GM23338 (cell line): ENCODE data around the gene GRIK2. TPM values are rescaled to one million over a fixed set of nuclear protein-coding genes. Genes with fewer than 3 reads are reported as not detected.

ENCODE experiments used
- ATAC-seq: fragments of 200-7000 bp; cut with Tn5 transposase; 3 replicates; pipeline ENCODE4 v1.9.1; 2020
- DNase-seq: peaks from one replicate; pipeline ENCODE4 v3.0.0-alpha.2; 2015; ENCODE audit warnings: low spot score
- H2AFZ ChIP-seq: fragments of 200-600 bp; sonication (generic); 2 replicates; pipeline ENCODE4 v1.8.0; 2016; ENCODE audit warnings: antibody characterized with exemption, mild to moderate bottlenecking, moderate library complexity
- H3F3A ChIP-seq: fragments of 200-600 bp; sonication (generic); replicated peaks from 2 replicates; pipeline ENCODE4 v1.8.0; 2017; ENCODE audit warnings: antibody characterized with exemption, mixed run types, low read depth
- H3K27ac ChIP-seq: fragments of 200-600 bp; sonication (generic); 2 replicates; pipeline ENCODE4 v1.6.1; 2016; ENCODE audit warnings: low read depth
- H3K27me3 ChIP-seq: fragments of 200-600 bp; sonication (generic); 2 replicates; pipeline ENCODE4 v1.8.0; 2016; ENCODE audit warnings: mild to moderate bottlenecking, mixed run types, moderate library complexity; ENCODE audit not compliant: insufficient read depth
- H3K36me3 ChIP-seq: fragments of 200-600 bp; sonication (generic); 2 replicates; pipeline ENCODE4 v1.8.0; 2016; ENCODE audit warnings: mild to moderate bottlenecking; ENCODE audit not compliant: insufficient read depth
- H3K4me1 ChIP-seq: fragments of 200-600 bp; sonication (generic); 2 replicates; pipeline ENCODE4 v1.8.0; 2016; ENCODE audit warnings: mild to moderate bottlenecking, moderate library complexity; ENCODE audit not compliant: insufficient read depth
- H3K4me2 ChIP-seq: fragments of 200-600 bp; sonication (generic); 2 replicates; pipeline ENCODE4 v1.7.1; 2017; ENCODE audit warnings: mixed run types
- H3K4me3 ChIP-seq: fragments of 200-600 bp; sonication (generic); 2 replicates; pipeline ENCODE4 v1.6.1; 2016; ENCODE audit warnings: mixed run types
- H3K79me2 ChIP-seq: fragments of 200-600 bp; sonication (generic); replicated peaks from 2 replicates; pipeline ENCODE4 v1.8.0; 2017; ENCODE audit warnings: mild to moderate bottlenecking; ENCODE audit not compliant: insufficient read depth
- H3K9me2 ChIP-seq: fragments of 200-600 bp; sonication (generic); 2 replicates; pipeline ENCODE4 v1.8.0; 2017; ENCODE audit not compliant: insufficient read depth
- H4K20me1 ChIP-seq: fragments of 200-600 bp; sonication (generic); replicated peaks from 2 replicates; pipeline ENCODE4 v1.8.0; 2017; ENCODE audit warnings: mild to moderate bottlenecking; ENCODE audit not compliant: insufficient read depth
- H3K27ac Mint-ChIP-seq: 2 replicates; pipeline ENCODE4 v1.8.0; 2020; ENCODE audit warnings: inconsistent platforms, mild to moderate bottlenecking, moderate library complexity, mixed read lengths
- H3K27me3 Mint-ChIP-seq: 3 replicates; pipeline ENCODE4 v1.8.0; 2022; ENCODE audit warnings: low read depth, mild to moderate bottlenecking, moderate library complexity, mixed read lengths, inconsistent platforms; ENCODE audit not compliant: insufficient read depth, poor library complexity
- H3K36me3 Mint-ChIP-seq: 3 replicates; pipeline ENCODE4 v1.8.0; 2021; ENCODE audit warnings: low read depth, mild to moderate bottlenecking, inconsistent platforms, moderate library complexity, mixed read lengths
- H3K4me1 Mint-ChIP-seq: 3 replicates; pipeline ENCODE4 v1.8.0; 2020; ENCODE audit warnings: mild to moderate bottlenecking, inconsistent platforms, mixed read lengths
- H3K4me3 Mint-ChIP-seq: 3 replicates; pipeline ENCODE4 v1.8.0; 2021; ENCODE audit warnings: moderate library complexity, mild to moderate bottlenecking, inconsistent platforms, mixed read lengths
- H3K9me3 Mint-ChIP-seq: 3 replicates; pipeline ENCODE4 v1.8.0; 2020; ENCODE audit warnings: moderate library complexity, mild to moderate bottlenecking, inconsistent platforms, mixed read lengths
- CREB1 ChIP-seq: fragments of 250-450 bp; sonication (Bioruptor Pico); IDR thresholded peaks from 2 replicates; pipeline ENCODE4 v1.5.0; 2020; ENCODE audit warnings: low read depth, mild to moderate bottlenecking, moderate library complexity
- NANOG ChIP-seq: IDR thresholded peaks from 2 replicates; pipeline ENCODE4 v1.6.1; 2016; ENCODE audit warnings: antibody characterized with exemption, borderline replicate concordance
- polyA plus RNA-seq: library from polyadenylated mRNA; unstranded; fragments of >200 nt; fragmentation: Nextera tagmentation; extraction: Ambion mirVana; gene quantifications from 2 replicates; pipeline ENCODE4 v1.2.1, GENCODE V29; 2016
- total RNA-seq: library from RNA; depleted of rRNA; stranded (reverse); fragments of >200 nt; shearing (Covaris generic); gene quantifications from 2 replicates; pipeline ENCODE4 v1.2.3, GENCODE V29; 2014
- TF ChIP-seq, protein P1 (sequence below): fragments of 250-450 bp; sonication (Bioruptor Pico); IDR thresholded peaks from 2 replicates; pipeline ENCODE4 v1.5.0; 2020; ENCODE audit warnings: mild to moderate bottlenecking, moderate library complexity
- TF ChIP-seq, protein P2 (sequence below): IDR thresholded peaks from one replicate; pipeline ENCODE4 v1.6.1; 2018; ENCODE audit warnings: antibody characterized with exemption; ENCODE audit not compliant: unreplicated experiment
- TF ChIP-seq, protein P3 (sequence below): IDR thresholded peaks from 2 replicates; pipeline ENCODE4 v1.6.1; 2016; ENCODE audit warnings: antibody characterized with exemption
- TF ChIP-seq, protein P4 (sequence below), 2 experiments: fragments of 200-600 bp in 1 of 2; sonication (generic) in 1 of 2; conservative IDR thresholded peaks; 2 replicates each; pipeline versions ENCODE4 v1.5.1 to v1.6.1; 2016 to 2017; ENCODE audit warnings: antibody characterized with exemption in 2 of 2, low read depth in 2 of 2, mild to moderate bottlenecking in 2 of 2, moderate library complexity in 1 of 2

The GRIK2 gene
- total and polyA plus RNA-seq, 2 experiments from 2014 or later: 0.73 to 3.0 TPM

DNA sequence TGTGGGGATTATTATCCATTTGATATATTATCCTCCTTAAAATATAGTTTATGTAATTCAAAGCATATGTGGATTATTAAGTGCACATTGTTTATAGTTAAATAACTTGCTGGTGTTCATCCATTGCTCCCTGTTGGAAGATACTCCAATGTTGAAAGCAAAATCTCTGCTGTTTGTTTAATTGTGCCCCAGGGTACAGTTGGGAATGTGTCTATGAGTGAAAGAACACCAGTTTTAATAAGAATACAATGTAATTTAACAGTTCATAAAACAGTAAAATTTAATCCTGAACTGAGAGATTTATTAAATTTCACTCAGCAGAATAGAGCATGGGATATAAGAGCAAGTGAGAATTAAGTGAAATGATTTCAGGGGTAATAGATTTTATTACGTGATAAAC, 364.9 kb downstream of the GRIK2 start (continued):
- TF ChIP-seq, protein P1, sequence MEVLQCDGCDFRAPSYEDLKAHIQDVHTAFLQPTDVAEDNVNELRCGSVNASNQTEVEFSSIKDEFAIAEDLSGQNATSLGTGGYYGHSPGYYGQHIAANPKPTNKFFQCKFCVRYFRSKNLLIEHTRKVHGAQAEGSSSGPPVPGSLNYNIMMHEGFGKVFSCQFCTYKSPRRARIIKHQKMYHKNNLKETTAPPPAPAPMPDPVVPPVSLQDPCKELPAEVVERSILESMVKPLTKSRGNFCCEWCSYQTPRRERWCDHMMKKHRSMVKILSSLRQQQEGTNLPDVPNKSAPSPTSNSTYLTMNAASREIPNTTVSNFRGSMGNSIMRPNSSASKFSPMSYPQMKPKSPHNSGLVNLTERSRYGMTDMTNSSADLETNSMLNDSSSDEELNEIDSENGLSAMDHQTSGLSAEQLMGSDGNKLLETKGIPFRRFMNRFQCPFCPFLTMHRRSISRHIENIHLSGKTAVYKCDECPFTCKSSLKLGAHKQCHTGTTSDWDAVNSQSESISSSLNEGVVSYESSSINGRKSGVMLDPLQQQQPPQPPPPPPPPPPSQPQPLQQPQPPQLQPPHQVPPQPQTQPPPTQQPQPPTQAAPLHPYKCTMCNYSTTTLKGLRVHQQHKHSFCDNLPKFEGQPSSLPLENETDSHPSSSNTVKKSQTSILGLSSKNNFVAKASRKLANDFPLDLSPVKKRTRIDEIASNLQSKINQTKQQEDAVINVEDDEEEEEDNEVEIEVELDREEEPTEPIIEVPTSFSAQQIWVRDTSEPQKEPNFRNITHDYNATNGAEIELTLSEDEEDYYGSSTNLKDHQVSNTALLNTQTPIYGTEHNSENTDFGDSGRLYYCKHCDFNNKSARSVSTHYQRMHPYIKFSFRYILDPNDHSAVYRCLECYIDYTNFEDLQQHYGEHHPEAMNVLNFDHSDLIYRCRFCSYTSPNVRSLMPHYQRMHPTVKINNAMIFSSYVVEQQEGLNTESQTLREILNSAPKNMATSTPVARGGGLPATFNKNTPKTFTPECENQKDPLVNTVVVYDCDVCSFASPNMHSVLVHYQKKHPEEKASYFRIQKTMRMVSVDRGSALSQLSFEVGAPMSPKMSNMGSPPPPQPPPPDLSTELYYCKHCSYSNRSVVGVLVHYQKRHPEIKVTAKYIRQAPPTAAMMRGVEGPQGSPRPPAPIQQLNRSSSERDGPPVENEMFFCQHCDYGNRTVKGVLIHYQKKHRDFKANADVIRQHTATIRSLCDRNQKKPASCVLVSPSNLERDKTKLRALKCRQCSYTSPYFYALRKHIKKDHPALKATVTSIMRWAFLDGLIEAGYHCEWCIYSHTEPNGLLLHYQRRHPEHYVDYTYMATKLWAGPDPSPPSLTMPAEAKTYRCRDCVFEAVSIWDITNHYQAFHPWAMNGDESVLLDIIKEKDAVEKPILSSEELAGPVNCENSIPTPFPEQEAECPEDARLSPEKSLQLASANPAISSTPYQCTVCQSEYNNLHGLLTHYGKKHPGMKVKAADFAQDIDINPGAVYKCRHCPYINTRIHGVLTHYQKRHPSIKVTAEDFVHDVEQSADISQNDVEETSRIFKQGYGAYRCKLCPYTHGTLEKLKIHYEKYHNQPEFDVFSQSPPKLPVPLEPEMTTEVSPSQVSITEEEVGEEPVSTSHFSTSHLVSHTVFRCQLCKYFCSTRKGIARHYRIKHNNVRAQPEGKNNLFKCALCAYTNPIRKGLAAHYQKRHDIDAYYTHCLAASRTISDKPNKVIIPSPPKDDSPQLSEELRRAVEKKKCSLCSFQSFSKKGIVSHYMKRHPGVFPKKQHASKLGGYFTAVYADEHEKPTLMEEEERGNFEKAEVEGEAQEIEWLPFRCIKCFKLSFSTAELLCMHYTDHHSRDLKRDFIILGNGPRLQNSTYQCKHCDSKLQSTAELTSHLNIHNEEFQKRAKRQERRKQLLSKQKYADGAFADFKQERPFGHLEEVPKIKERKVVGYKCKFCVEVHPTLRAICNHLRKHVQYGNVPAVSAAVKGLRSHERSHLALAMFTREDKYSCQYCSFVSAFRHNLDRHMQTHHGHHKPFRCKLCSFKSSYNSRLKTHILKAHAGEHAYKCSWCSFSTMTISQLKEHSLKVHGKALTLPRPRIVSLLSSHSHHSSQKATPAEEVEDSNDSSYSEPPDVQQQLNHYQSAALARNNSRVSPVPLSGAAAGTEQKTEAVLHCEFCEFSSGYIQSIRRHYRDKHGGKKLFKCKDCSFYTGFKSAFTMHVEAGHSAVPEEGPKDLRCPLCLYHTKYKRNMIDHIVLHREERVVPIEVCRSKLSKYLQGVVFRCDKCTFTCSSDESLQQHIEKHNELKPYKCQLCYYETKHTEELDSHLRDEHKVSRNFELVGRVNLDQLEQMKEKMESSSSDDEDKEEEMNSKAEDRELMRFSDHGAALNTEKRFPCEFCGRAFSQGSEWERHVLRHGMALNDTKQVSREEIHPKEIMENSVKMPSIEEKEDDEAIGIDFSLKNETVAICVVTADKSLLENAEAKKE (CRISPR knock-in tag): no peak

DNA sequence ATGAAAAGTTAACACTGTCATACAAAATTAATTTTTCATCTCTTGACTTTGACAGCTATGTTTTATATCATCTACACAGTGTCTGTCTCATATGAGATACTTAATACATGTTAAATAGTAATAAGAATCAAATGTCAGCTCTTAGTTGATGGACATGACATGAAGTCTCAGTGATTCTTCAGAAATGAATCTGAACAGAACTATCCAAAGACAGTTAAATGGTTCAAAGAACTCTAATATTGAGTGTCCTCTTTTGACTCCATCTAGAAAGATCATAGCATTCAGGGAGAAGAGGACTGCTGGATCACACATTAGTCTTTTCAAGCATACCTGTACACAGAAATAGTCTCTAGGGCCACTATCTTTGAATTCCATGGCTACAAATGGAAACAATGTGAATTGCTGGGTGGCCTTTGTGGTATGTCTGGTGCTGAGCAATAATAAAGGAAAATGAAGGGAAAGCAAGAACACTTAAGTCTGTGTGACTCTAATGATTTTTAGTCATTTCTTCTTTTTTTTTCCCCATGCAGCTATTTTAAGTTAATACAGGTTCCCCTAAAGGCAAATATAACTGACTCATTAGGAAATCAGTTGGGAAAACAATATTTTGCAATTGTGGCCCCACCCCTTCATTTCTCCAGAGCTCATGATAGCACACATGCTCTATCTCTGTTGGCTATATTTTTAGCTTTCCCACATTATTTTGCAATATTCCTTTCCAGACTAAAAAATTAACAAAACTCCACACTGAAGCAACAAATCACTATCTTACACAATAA, 367.5 kb downstream of the GRIK2 start:
- Mint-ChIP-seq H3K27ac (no peak overlapping the region), H3K27me3 (no peaks in the 10 kb centered on the region), H3K4me3 (no peak overlapping the region), H3K36me3 (no peaks in the 10 kb centered on the region), H3K4me1 (peaks cover 35% of the 10 kb centered on the region), H3K9me3 (no peaks in the 10 kb centered on the region)
- Histone ChIP-seq H3K4me1 (peaks cover 42% of the 10 kb centered on the region), H3K36me3 (no peaks in the 10 kb centered on the region), H3K4me3 (no peak overlapping the region), H3K27ac (0 out of 2 replicates have a peak overlapping the region, but pooled peaks have one; percentile 43), H3K9me2 (no peaks in the 10 kb centered on the region), H3K79me2 (no peaks in the 10 kb centered on the region), H2AFZ (no peak overlapping the region), H3K27me3 (no peaks in the 10 kb centered on the region), H3F3A (no peaks in the 10 kb centered on the region; the same call in 1 of the 2 replicates), H4K20me1 (no peaks in the 10 kb centered on the region), H3K4me2 (no peak overlapping the region)
- TF ChIP-seq NANOG (no peak), CREB1 (CRISPR knock-in tag) (no peak)
- TF ChIP-seq, protein P2, sequence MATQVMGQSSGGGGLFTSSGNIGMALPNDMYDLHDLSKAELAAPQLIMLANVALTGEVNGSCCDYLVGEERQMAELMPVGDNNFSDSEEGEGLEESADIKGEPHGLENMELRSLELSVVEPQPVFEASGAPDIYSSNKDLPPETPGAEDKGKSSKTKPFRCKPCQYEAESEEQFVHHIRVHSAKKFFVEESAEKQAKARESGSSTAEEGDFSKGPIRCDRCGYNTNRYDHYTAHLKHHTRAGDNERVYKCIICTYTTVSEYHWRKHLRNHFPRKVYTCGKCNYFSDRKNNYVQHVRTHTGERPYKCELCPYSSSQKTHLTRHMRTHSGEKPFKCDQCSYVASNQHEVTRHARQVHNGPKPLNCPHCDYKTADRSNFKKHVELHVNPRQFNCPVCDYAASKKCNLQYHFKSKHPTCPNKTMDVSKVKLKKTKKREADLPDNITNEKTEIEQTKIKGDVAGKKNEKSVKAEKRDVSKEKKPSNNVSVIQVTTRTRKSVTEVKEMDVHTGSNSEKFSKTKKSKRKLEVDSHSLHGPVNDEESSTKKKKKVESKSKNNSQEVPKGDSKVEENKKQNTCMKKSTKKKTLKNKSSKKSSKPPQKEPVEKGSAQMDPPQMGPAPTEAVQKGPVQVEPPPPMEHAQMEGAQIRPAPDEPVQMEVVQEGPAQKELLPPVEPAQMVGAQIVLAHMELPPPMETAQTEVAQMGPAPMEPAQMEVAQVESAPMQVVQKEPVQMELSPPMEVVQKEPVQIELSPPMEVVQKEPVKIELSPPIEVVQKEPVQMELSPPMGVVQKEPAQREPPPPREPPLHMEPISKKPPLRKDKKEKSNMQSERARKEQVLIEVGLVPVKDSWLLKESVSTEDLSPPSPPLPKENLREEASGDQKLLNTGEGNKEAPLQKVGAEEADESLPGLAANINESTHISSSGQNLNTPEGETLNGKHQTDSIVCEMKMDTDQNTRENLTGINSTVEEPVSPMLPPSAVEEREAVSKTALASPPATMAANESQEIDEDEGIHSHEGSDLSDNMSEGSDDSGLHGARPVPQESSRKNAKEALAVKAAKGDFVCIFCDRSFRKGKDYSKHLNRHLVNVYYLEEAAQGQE: no peak
- TF ChIP-seq, protein P3, sequence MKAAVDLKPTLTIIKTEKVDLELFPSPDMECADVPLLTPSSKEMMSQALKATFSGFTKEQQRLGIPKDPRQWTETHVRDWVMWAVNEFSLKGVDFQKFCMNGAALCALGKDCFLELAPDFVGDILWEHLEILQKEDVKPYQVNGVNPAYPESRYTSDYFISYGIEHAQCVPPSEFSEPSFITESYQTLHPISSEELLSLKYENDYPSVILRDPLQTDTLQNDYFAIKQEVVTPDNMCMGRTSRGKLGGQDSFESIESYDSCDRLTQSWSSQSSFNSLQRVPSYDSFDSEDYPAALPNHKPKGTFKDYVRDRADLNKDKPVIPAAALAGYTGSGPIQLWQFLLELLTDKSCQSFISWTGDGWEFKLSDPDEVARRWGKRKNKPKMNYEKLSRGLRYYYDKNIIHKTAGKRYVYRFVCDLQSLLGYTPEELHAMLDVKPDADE: no peak
- TF ChIP-seq, protein P4, sequence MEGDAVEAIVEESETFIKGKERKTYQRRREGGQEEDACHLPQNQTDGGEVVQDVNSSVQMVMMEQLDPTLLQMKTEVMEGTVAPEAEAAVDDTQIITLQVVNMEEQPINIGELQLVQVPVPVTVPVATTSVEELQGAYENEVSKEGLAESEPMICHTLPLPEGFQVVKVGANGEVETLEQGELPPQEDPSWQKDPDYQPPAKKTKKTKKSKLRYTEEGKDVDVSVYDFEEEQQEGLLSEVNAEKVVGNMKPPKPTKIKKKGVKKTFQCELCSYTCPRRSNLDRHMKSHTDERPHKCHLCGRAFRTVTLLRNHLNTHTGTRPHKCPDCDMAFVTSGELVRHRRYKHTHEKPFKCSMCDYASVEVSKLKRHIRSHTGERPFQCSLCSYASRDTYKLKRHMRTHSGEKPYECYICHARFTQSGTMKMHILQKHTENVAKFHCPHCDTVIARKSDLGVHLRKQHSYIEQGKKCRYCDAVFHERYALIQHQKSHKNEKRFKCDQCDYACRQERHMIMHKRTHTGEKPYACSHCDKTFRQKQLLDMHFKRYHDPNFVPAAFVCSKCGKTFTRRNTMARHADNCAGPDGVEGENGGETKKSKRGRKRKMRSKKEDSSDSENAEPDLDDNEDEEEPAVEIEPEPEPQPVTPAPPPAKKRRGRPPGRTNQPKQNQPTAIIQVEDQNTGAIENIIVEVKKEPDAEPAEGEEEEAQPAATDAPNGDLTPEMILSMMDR (conservative IDR thresholded peaks at IDR 0.05; ENCODE audit: low read depth in 2 of 2): no peak
- DNase-seq: no peak
- no peak for ATAC-seq
